PC-9 (cell line): ENCODE data around the gene RAD9A. TPM values are rescaled to one million over a fixed set of nuclear protein-coding genes. Genes with fewer than 3 reads are reported as not detected.
A peak's percentile ranks its signal among the peaks of the same experiment; 100 is the strongest.

Experiments used
- BruUV-seq: library from RNA; stranded (reverse); fragments of 400-500 nt; replicated peaks from 2 replicates; lab custom pipeline; 2021; lab: Mats Ljungman, UMichigan
- CTCF ChIA-PET: fragments of 300-600 bp; sonication (Branson Sonifier 250); formaldehyde crosslinking; loops from one replicate; lab custom pipeline; 2022; ENCODE audit warnings: antibody characterized with exemption; lab: Charles Lee
- POLR2A ChIA-PET: fragments of 300-600 bp; sonication (Branson Sonifier 250); formaldehyde crosslinking; loops from one replicate; lab custom pipeline; 2022; ENCODE audit warnings: antibody characterized with exemption; ENCODE audit not compliant: unreplicated experiment; lab: Charles Lee
- DNase-seq, 2 experiments: peaks; one replicate each; pipeline versions ENCODE4 v3.0.0 to v3.0.0-alpha.2; 2015 to 2022; ENCODE audit warnings: mixed read lengths in 1 of 2
- H2AFZ ChIP-seq: fragments of 200-600 bp; sonication (generic); 2 replicates; pipeline ENCODE4 v1.8.1; 2017; ENCODE audit warnings: antibody characterized with exemption
- H3F3A ChIP-seq: fragments of 200-600 bp; sonication (generic); 2 replicates; pipeline ENCODE4 v1.8.1; 2017; ENCODE audit warnings: antibody characterized with exemption, mild to moderate bottlenecking, low read depth; ENCODE audit not compliant: insufficient read depth
- H3K27ac ChIP-seq: fragments of 200-600 bp; sonication (generic); 2 replicates; pipeline ENCODE4 v1.6.1; 2016; ENCODE audit warnings: mixed run types
- H3K27me3 ChIP-seq: fragments of 200-600 bp; sonication (generic); 2 replicates; pipeline ENCODE4 v1.6.1; 2016; ENCODE audit warnings: low read depth, mixed run types; ENCODE audit not compliant: insufficient read depth
- H3K36me3 ChIP-seq: fragments of 200-600 bp; sonication (generic); 2 replicates; pipeline ENCODE4 v1.6.1; 2016; ENCODE audit warnings: low read depth, mixed run types
- H3K4me1 ChIP-seq: fragments of 200-600 bp; sonication (generic); replicated peaks from 2 replicates; pipeline ENCODE4 v1.6.1; 2016; ENCODE audit warnings: mixed run types; ENCODE audit not compliant: insufficient read depth
- H3K4me2 ChIP-seq: fragments of 200-600 bp; sonication (generic); 2 replicates; pipeline ENCODE4 v1.6.1; 2017; ENCODE audit warnings: mixed run types
- H3K4me3 ChIP-seq: fragments of 200-600 bp; sonication (generic); 2 replicates; pipeline ENCODE4 v1.6.1; 2016; ENCODE audit warnings: mixed run types
- H3K79me2 ChIP-seq: fragments of 200-600 bp; sonication (generic); 2 replicates; pipeline ENCODE4 v1.6.1; 2017; ENCODE audit warnings: low read depth, mixed run types
- H3K9me2 ChIP-seq: fragments of 200-600 bp; sonication (generic); 2 replicates; pipeline ENCODE4 v1.8.1; 2017; ENCODE audit warnings: mild to moderate bottlenecking; ENCODE audit not compliant: insufficient read depth
- H3K9me3 ChIP-seq: fragments of 200-600 bp; sonication (generic); 2 replicates; pipeline ENCODE4 v1.8.1; 2016; ENCODE audit warnings: low read depth; ENCODE audit not compliant: insufficient read depth
- H4K20me1 ChIP-seq: fragments of 200-600 bp; sonication (generic); 2 replicates; pipeline ENCODE4 v1.8.1; 2017; ENCODE audit not compliant: insufficient read depth
- EZH2 ChIP-seq: fragments of 200-600 bp; sonication (generic); IDR thresholded peaks from 2 replicates; pipeline ENCODE4 v1.8.0; 2017; ENCODE audit warnings: antibody characterized with exemption, low read depth
- intact Hi-C: fragments of 100-400 bp; cut with micrococcal nuclease; formaldehyde crosslinking; loops from one replicate; pipeline ENCODE4 v1.10.0; 2022; ENCODE audit not compliant: unreplicated experiment
- total RNA-seq: library from RNA; stranded (reverse); gene quantifications from 2 replicates; pipeline ENCODE4 v1.2.3, GENCODE V29; 2021
- TF ChIP-seq, protein P1 (sequence below): fragments of 200-600 bp; sonication (generic); conservative IDR thresholded peaks from 2 replicates; pipeline ENCODE4 v1.6.1; 2017; ENCODE audit warnings: mixed run types, antibody characterized with exemption, mild to moderate bottlenecking, moderate library complexity

Gene RAD9A
- total RNA-seq, 1 experiment from 2014 or later = 62.8 TPM

GRCh38 chr11:67442504-67443404 lies 51.0 kb downstream of the RAD9A start:
- ChIA-PET POLR2A (interaction anchor here (0.6 to 0.7 kb wide), 3 partner anchors 297 to 381 kb away, joined by 4 to 11 read pairs (median 9); no protein-coding TSS in a partner anchor), CTCF (interaction anchor here (0.6 kb wide), 1 partner anchor 17 kb away, joined by 3 read pairs; no protein-coding TSS in a partner anchor)
- Histone ChIP-seq H3K79me2 (peaks cover 20% of the 10 kb centered on the region), H3K4me1 (peaks cover 13% of the 10 kb centered on the region), H3K9me3 (no peaks in the 10 kb centered on the region), H4K20me1 (0 out of 2 replicates have a peak, but pooled peaks cover 6% of the 10 kb centered on the region), H3K36me3 (no peaks in the 10 kb centered on the region; the same call in none of the 2 replicates), H2AFZ (no peak overlapping the region), H3F3A (peaks cover 37% of the 10 kb centered on the region), H3K9me2 (no peaks in the 10 kb centered on the region), H3K4me3 (peak overlapping the region; percentile 70), H3K27me3 (no peaks in the 10 kb centered on the region), H3K4me2 (peak overlapping the region; percentile 87), H3K27ac (peak overlapping the region; percentile 35; the same call in 1 of the 2 replicates)
- no peak for TF ChIP-seq EZH2
- TF ChIP-seq, protein P1, sequence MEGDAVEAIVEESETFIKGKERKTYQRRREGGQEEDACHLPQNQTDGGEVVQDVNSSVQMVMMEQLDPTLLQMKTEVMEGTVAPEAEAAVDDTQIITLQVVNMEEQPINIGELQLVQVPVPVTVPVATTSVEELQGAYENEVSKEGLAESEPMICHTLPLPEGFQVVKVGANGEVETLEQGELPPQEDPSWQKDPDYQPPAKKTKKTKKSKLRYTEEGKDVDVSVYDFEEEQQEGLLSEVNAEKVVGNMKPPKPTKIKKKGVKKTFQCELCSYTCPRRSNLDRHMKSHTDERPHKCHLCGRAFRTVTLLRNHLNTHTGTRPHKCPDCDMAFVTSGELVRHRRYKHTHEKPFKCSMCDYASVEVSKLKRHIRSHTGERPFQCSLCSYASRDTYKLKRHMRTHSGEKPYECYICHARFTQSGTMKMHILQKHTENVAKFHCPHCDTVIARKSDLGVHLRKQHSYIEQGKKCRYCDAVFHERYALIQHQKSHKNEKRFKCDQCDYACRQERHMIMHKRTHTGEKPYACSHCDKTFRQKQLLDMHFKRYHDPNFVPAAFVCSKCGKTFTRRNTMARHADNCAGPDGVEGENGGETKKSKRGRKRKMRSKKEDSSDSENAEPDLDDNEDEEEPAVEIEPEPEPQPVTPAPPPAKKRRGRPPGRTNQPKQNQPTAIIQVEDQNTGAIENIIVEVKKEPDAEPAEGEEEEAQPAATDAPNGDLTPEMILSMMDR = no peak
- intact Hi-C loops = loop anchor here (1.0 to 5.0 kb wide), 3 partner anchors 22 to 65 kb away; partner anchors contain the start of genes CDK2AP2, PITPNM1 and TMEM134
- no TSS peak for BruUV-seq
- DNase-seq = no peak

DNA sequence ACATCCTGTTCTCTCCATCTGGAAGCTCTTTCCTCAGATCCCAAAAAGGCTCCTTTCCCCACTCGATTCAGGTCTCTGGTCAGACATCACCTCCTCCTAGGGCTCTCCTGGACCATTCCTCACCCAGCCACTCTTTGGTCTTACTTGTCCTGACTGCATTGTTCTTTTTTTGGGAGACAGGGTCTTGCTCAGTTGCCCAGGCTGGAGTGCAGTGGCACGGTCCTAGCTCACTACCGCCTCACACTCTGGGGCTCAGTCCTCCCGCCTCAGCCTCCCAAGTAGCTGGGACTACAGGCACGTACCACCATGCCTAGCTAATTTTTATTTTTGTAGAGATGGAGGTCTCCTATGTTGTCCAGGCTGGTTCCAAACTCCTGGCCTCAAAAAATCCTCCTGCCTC lies 53.7 kb downstream of the RAD9A start:
- no peaks in the 10 kb centered on the region for H3K9me3 ChIP-seq
- intact Hi-C loops = no loop called here
- no peaks in the 10 kb centered on the region for H3K27me3 ChIP-seq
- peaks cover 22% of the 10 kb centered on the region; the same call in 1 of the 2 replicates for H3F3A ChIP-seq
- H2AFZ ChIP-seq = no peak overlapping the region
- POLR2A ChIA-PET = no interaction called here
- H3K4me2 ChIP-seq = no peak overlapping the region
- CTCF ChIA-PET = no interaction called here
- no peaks in the 10 kb centered on the region for H4K20me1 ChIP-seq
- peaks cover 20% of the 10 kb centered on the region for H3K79me2 ChIP-seq
- DNase-seq = no peak
- H3K36me3 ChIP-seq = no peaks in the 10 kb centered on the region; the same call in 1 of the 2 replicates
- H3K27ac ChIP-seq = no peak overlapping the region
- TF ChIP-seq EZH2 = no peak
- no peaks in the 10 kb centered on the region for H3K9me2 ChIP-seq
- no peak overlapping the region for H3K4me3 ChIP-seq
- peaks cover 13% of the 10 kb centered on the region for H3K4me1 ChIP-seq
- BruUV-seq = no TSS peak

Other genes starting within 250 kb of the RAD9A start
- gene GRK2, start 125.5 kb upstream of the RAD9A start, total RNA-seq = 76.7 and 102 TPM in 2 replicates
- 79.6 and 93.2 TPM in 2 replicates for gene ANKRD13D, start 102.7 kb upstream of the RAD9A start, total RNA-seq
- gene SSH3, start 88.5 kb upstream of the RAD9A start, total RNA-seq = 97.8 and 124 TPM in 2 replicates
- gene POLD4, start 38.4 kb upstream of the RAD9A start, total RNA-seq = 67.1 and 83.7 TPM in 2 replicates
- gene CLCF1, start 18.4 kb upstream of the RAD9A start, total RNA-seq = 15.9 and 17.0 TPM in 2 replicates
- gene PPP1CA, start 9.9 kb downstream of the RAD9A start, total RNA-seq = 306 and 351 TPM in 2 replicates
- gene TBC1D10C, start 12.1 kb downstream of the RAD9A start, total RNA-seq = 0.58 TPM in 1 of 2 replicates, not detected in the other
- 0.15 and 0.35 TPM in 2 replicates for gene CARNS1, start 23.7 kb downstream of the RAD9A start, total RNA-seq
- 52.0 and 54.0 TPM in 2 replicates for gene RPS6KB2, start 36.5 kb downstream of the RAD9A start, total RNA-seq
- 1.2 and 1.3 TPM in 2 replicates for gene PTPRCAP, start 45.7 kb downstream of the RAD9A start, total RNA-seq
- gene CORO1B, start 51.5 kb downstream of the RAD9A start, total RNA-seq = 129 and 161 TPM in 2 replicates
- gene GPR152, start 60.7 kb downstream of the RAD9A start, total RNA-seq = not detected in 2 replicates
- gene CABP4, start 63.4 kb downstream of the RAD9A start, total RNA-seq = 2.0 and 2.5 TPM in 2 replicates
- gene TMEM134, start 77.3 kb downstream of the RAD9A start, total RNA-seq = 85.7 and 125 TPM in 2 replicates
- gene AIP, start 91.0 kb downstream of the RAD9A start, total RNA-seq = 95.3 and 125 TPM in 2 replicates
- 84.0 and 116 TPM in 2 replicates for gene PITPNM1, start 113.4 kb downstream of the RAD9A start, total RNA-seq
- gene CDK2AP2, start 116.2 kb downstream of the RAD9A start, total RNA-seq = 80.0 and 89.3 TPM in 2 replicates
- gene CABP2, start 131.5 kb downstream of the RAD9A start, total RNA-seq = not detected in 2 replicates
- 2,063 and 2,645 TPM in 2 replicates for gene GSTP1, start 191.8 kb downstream of the RAD9A start, total RNA-seq
- gene NDUFV1, start 214.9 kb downstream of the RAD9A start, total RNA-seq = 321 and 463 TPM in 2 replicates
- gene NUDT8, start 238.0 kb downstream of the RAD9A start, total RNA-seq = 25.5 and 33.3 TPM in 2 replicates
- gene TBX10, start 247.8 kb downstream of the RAD9A start, total RNA-seq = not detected in 2 replicates